ENCODE data around the gene NELFB.
A peak's percentile ranks its signal among the peaks of the same experiment; 100 is the strongest.

NELFB gene

GRCh38 chr9:137278721-137279711 is 23.9 kb downstream of the NELFB start:
- no peak for TF ChIP-seq CTCF (IDR thresholded peaks at IDR 0.05)
- Histone ChIP-seq H3K27ac (peak overlapping the region in 1 of 2 donors; percentile 85), H3K4me3 (peak overlapping the region; percentile 67)

GRCh38 chr9:137279741-137280473 is 24.8 kb downstream of the NELFB start:
- no peak overlapping the region for H3K27ac ChIP-seq
- peak; percentile 70 for DNase-seq (ENCODE audit: low spot score)
- no peak for TF ChIP-seq CTCF (IDR thresholded peaks at IDR 0.05)
- H3K4me3 ChIP-seq, result no peak overlapping the region

More at GRCh38 chr9:137278721-137279711, 23.9 kb downstream of the NELFB start:
- peak; percentile 70 for DNase-seq (ENCODE audit: low spot score)

- DNase-seq (ENCODE audit: low spot score), result peak; percentile 70
- H3K4me3 ChIP-seq, result peak overlapping the region; percentile 25
- H3K27ac ChIP-seq, result no peak overlapping the region
- no peak for TF ChIP-seq CTCF (IDR thresholded peaks at IDR 0.05)
Measured at GRCh38 chr9:137280474-137281344, 25.6 kb downstream of the NELFB start.

GRCh38 chr9:137281345-137282116 is 26.4 kb downstream of the NELFB start:
- no peak for TF ChIP-seq CTCF (IDR thresholded peaks at IDR 0.05)
- peak; percentile 71 for DNase-seq (ENCODE audit: low spot score)
- Histone ChIP-seq H3K27ac (no peak overlapping the region), H3K4me3 (peak overlapping the region; percentile 25)

GRCh38 chr9:137286975-137287383 is 31.9 kb downstream of the NELFB start:
- DNase-seq (ENCODE audit: low spot score), result no peak
- no peak overlapping the region for H3K4me3 ChIP-seq
- TF ChIP-seq CTCF (IDR thresholded peaks at IDR 0.05), result no peak
- no peak overlapping the region for H3K27ac ChIP-seq

GRCh38 chr9:137293094-137293481 is 38.0 kb downstream of the NELFB start:
- H3K27ac ChIP-seq, result no peak overlapping the region
- H3K4me3 ChIP-seq, result no peak overlapping the region
- no peak for DNase-seq (ENCODE audit: low spot score)
- no peak for TF ChIP-seq CTCF (IDR thresholded peaks at IDR 0.05)

Data from coronary artery (tissue), 2 donors.